Measurements from ENCODE around the gene AHSG.

DNA sequence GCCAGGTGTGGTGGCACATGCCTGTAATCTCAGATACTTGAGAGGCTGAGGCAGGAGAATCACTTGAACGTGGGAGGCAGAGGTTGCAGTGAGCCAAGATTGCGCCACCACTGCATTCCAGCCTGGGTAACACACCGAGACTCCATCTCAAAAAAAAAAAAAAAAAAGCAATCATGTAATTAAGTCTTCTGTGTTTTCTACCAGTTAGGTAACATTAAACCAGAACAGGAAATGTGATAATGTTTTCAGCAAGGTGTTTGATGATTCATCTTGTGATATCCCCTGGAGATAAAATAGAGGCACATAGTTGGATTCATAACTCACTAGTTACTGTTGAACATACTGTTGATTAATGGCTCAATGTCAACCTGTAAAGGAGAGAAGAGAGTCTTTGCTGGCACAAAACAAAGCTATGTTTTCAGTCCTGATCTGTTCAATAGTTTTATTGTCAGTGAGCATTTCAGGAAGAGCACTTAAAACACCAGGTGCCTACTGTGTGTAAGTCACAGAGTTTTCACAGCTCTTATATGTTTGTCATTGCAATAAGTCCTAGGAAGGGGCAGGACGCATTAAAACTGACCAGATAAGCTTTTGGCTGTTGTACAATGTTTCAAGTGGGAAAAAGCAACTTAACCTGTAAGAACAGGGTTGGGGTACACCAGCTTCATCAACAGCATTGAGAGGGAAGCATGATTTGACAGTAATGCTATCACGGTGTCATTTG, 22.8 kb upstream of the AHSG start:
- TF ChIP-seq POLR2A (IDR thresholded peaks at IDR 0.05; ENCODE audit: low read depth, low read length) (no peak), POLR2AphosphoS5 (IDR thresholded peaks at IDR 0.05; ENCODE audit: insufficient read depth, low read depth, low read length) (no peak), CTCF (IDR thresholded peaks at IDR 0.05; ENCODE audit: extremely low read depth in 1 of 2, insufficient read depth in 1 of 2, low read depth in 1 of 2, low read length in 2 of 2) (no peak), FOS (IDR thresholded peaks at IDR 0.05; ENCODE audit: borderline replicate concordance, insufficient read depth, low read length) (no peak), MAX (IDR thresholded peaks at IDR 0.05; ENCODE audit: insufficient read depth, insufficient read length) (no peak), EZH2 (IDR thresholded peaks at IDR 0.05; ENCODE audit: borderline replicate concordance, low read depth, low read length, severe bottlenecking) (no peak), MYC (IDR thresholded peaks at IDR 0.05; ENCODE audit: low read depth, low read length) (no peak)
